Measurements from ENCODE around the gene WDPCP.
"Not testable (repeated sequence)": the region's sequence is repeated elsewhere in the genome, so short reads cannot be mapped to it uniquely, and the experiment has no call there.

Gene WDPCP

GRCh38 chr2:63078852-63079606, 509.2 kb downstream of the WDPCP start:
- Histone ChIP-seq H3K4me3 (ENCODE audit: low read depth, low read length) (no peak overlapping the region), H3K27me3 (ENCODE audit: control insufficient read depth, insufficient read depth, low read length) (no peaks in the 10 kb centered on the region), H3K9ac (ENCODE audit: low read length) (no peak overlapping the region), H3K36me3 (ENCODE audit: control insufficient read depth, insufficient read depth, low read length) (no peaks in the 10 kb centered on the region), H3K9me3 (ENCODE audit: control insufficient read depth, insufficient read depth, low read depth, low read length) (no peaks in the 10 kb centered on the region), H3K4me1 (ENCODE audit: control insufficient read depth, insufficient read depth, low read length) (no peaks in the 10 kb centered on the region), H3K27ac (ENCODE audit: low read depth, low read length) (no peak overlapping the region)

GRCh38 chr2:63074399-63074798, 513.9 kb downstream of the WDPCP start:
- not testable (repeated sequence) for H3K9ac ChIP-seq (ENCODE audit: low read length); H3K27me3 ChIP-seq (ENCODE audit: control insufficient read depth, insufficient read depth, low read length); H3K9me3 ChIP-seq (ENCODE audit: control insufficient read depth, insufficient read depth, low read depth, low read length); H3K4me3 ChIP-seq (ENCODE audit: low read depth, low read length); H3K4me1 ChIP-seq (ENCODE audit: control insufficient read depth, insufficient read depth, low read length); H3K36me3 ChIP-seq (ENCODE audit: control insufficient read depth, insufficient read depth, low read length); H3K27ac ChIP-seq (ENCODE audit: low read depth, low read length)

- no peak overlapping the region for H3K27ac ChIP-seq (ENCODE audit: low read depth, low read length)
- peaks cover 12% of the 10 kb centered on the region; the same call in 1 of the 2 replicates for H3K27me3 ChIP-seq (ENCODE audit: control insufficient read depth, insufficient read depth, low read length)
- no peaks in the 10 kb centered on the region for H3K9me3 ChIP-seq (ENCODE audit: control insufficient read depth, insufficient read depth, low read depth, low read length)
- H3K4me1 ChIP-seq (ENCODE audit: control insufficient read depth, insufficient read depth, low read length) = no peaks in the 10 kb centered on the region
- no peak overlapping the region for H3K9ac ChIP-seq (ENCODE audit: low read length)
- no peak overlapping the region for H3K4me3 ChIP-seq (ENCODE audit: low read depth, low read length)
- no peaks in the 10 kb centered on the region for H3K36me3 ChIP-seq (ENCODE audit: control insufficient read depth, insufficient read depth, low read length)
Measured at GRCh38 chr2:63073994-63074393, 514.3 kb downstream of the WDPCP start.

GRCh38 chr2:63071664-63072063, 516.6 kb downstream of the WDPCP start:
- H3K9ac ChIP-seq (ENCODE audit: low read length) = no peak overlapping the region
- H3K36me3 ChIP-seq (ENCODE audit: control insufficient read depth, insufficient read depth, low read length) = no peaks in the 10 kb centered on the region
- H3K27me3 ChIP-seq (ENCODE audit: control insufficient read depth, insufficient read depth, low read length) = peaks cover 30% of the 10 kb centered on the region; the same call in 1 of the 2 replicates
- no peak overlapping the region for H3K27ac ChIP-seq (ENCODE audit: low read depth, low read length)
- no peaks in the 10 kb centered on the region for H3K4me1 ChIP-seq (ENCODE audit: control insufficient read depth, insufficient read depth, low read length)
- no peak overlapping the region for H3K4me3 ChIP-seq (ENCODE audit: low read depth, low read length)
- H3K9me3 ChIP-seq (ENCODE audit: control insufficient read depth, insufficient read depth, low read depth, low read length) = no peaks in the 10 kb centered on the region

Measured in HUES6 (cell line).